K562 (cell line): Measurements from ENCODE around the gene UBR1. TPM values are rescaled to one million over a fixed set of nuclear protein-coding genes. Genes with fewer than 3 reads are reported as not detected.

ENCODE experiments used
- ATAC-seq: fragments of 200-7000 bp; cut with Tn5 transposase; 3 replicates; pipeline ENCODE4 v1.9.1; 2020; ENCODE audit warnings: moderate library complexity
- BruUV-seq: library from RNA; stranded (reverse); fragments of 400-500 nt; replicated peaks from 2 replicates; lab custom pipeline; 2021; lab: Mats Ljungman, UMichigan
- CTCF ChIA-PET: fragments of 300-600 bp; formaldehyde crosslinking; extraction: SDS; loops from one replicate; lab custom pipeline; 2021; ENCODE audit warnings: low intra/inter-chr PET ratio; lab: Yijun Ruan, JAX
- POLR2A ChIA-PET: fragments of 300-600, 350-650 bp; sonication (Branson Sonifier 250); formaldehyde crosslinking; extraction: SDS; loops from one replicate; lab custom pipeline; 2021; ENCODE audit warnings: antibody characterized with exemption, inconsistent platforms; lab: Yijun Ruan, JAX
- DNase-seq, 4 experiments: peaks; one replicate each; pipeline versions ENCODE4 v3.0.0 to v3.0.0-alpha.2; 2011 to 2018; ENCODE audit warnings: low spot score in 3 of 4, mixed read lengths in 3 of 4; ENCODE audit errors: extremely low read depth in 1 of 4
- FAIRE-seq: peaks from 2 replicates; lab custom pipeline; 2011; peaks lifted over from hg19 to GRCh38; lab: Jason Lieb, UNC
- H2AFZ ChIP-seq: 2 replicates; pipeline ENCODE4 v1.6.0; 2011; ENCODE audit warnings: low read depth, low read length, control low read depth, inconsistent platforms
- H3K27ac ChIP-seq: fragments of 200-600 bp; 3 replicates; pipeline ENCODE4 v1.8.0; 2011; ENCODE audit warnings: low read depth, mild to moderate bottlenecking, control low read depth, inconsistent platforms, low read length, moderate library complexity, mixed read lengths; ENCODE audit errors: extremely low read depth
- H3K27me3 ChIP-seq, 2 experiments: fragments of 300-600 bp in 1 of 2; 2 replicates in 1 of 2; 3 replicates in 1 of 2; pipeline versions ENCODE4 v1.6.0 to v1.8.0; 2011; ENCODE audit warnings: inconsistent platforms in 2 of 2, low read length in 2 of 2, mild to moderate bottlenecking in 1 of 2, mixed read lengths in 1 of 2, moderate library complexity in 1 of 2; ENCODE audit not compliant: control insufficient read depth in 2 of 2, insufficient read depth in 2 of 2
- H3K36me3 ChIP-seq: fragments of 300-600 bp; 3 replicates; pipeline ENCODE4 v1.8.0; 2011; ENCODE audit warnings: mild to moderate bottlenecking, low read length, inconsistent platforms; ENCODE audit not compliant: control insufficient read depth, insufficient read depth
- H3K4me1 ChIP-seq, 2 experiments: fragments of 200-600 bp in 1 of 2; replicated peaks in 1 of 2; 2 replicates in 1 of 2; 3 replicates in 1 of 2; pipeline versions ENCODE4 v1.5.1 to v1.8.0; 2011; ENCODE audit warnings: inconsistent platforms in 2 of 2, low read length in 2 of 2, mild to moderate bottlenecking in 1 of 2, mixed read lengths in 1 of 2, moderate library complexity in 1 of 2; ENCODE audit not compliant: control insufficient read depth in 2 of 2, insufficient read depth in 2 of 2
- H3K4me2 ChIP-seq: 2 replicates; pipeline ENCODE4 v1.6.1; 2011; ENCODE audit warnings: low read length, control low read depth, inconsistent platforms, mixed read lengths; ENCODE audit not compliant: insufficient read depth
- H3K4me3 ChIP-seq: fragments of 200-600 bp; sonication (generic), shearing (Covaris generic); 2 replicates; pipeline ENCODE4 v1.5.1; 2016; ENCODE audit warnings: control low read depth, inconsistent platforms
- H3K79me2 ChIP-seq: fragments of 200-600 bp; 3 replicates; pipeline ENCODE4 v1.8.0; 2011; ENCODE audit warnings: low read length, inconsistent platforms; ENCODE audit not compliant: control insufficient read depth, insufficient read depth
- H3K9ac ChIP-seq, 2 experiments: 2 replicates each; pipeline versions ENCODE4 v1.6.0 to v1.6.1; 2011; ENCODE audit warnings: low read depth in 2 of 2, low read length in 2 of 2, control low read depth in 1 of 2, inconsistent platforms in 1 of 2, mild to moderate bottlenecking in 1 of 2, mixed read lengths in 1 of 2; ENCODE audit not compliant: insufficient read depth in 1 of 2
- H3K9me1 ChIP-seq: one replicate; pipeline ENCODE4 v1.6.0; 2011; ENCODE audit warnings: inconsistent platforms, mild to moderate bottlenecking, low read length, moderate library complexity; ENCODE audit not compliant: control insufficient read depth, insufficient read depth
- H3K9me3 ChIP-seq: replicated peaks from 2 replicates; pipeline ENCODE4 v1.5.1; 2011; ENCODE audit warnings: low read depth, low read length, inconsistent platforms; ENCODE audit not compliant: control insufficient read depth, insufficient read depth
- H4K20me1 ChIP-seq: replicated peaks from 2 replicates; pipeline ENCODE4 v1.6.1; 2011; ENCODE audit warnings: low read length, inconsistent platforms, mixed read lengths; ENCODE audit not compliant: control insufficient read depth, insufficient read depth
- ATF4 ChIP-seq: fragments of 450-650 bp; formaldehyde crosslinking; IDR thresholded peaks from 2 replicates; pipeline ENCODE4 v1.4.0; 2022; ENCODE audit warnings: mild to moderate bottlenecking, moderate library complexity
- DACH1 ChIP-seq: fragments of 450-650 bp; IDR thresholded peaks from 2 replicates; pipeline ENCODE4 v1.6.1; 2018; ENCODE audit not compliant: partially characterized antibody
- E2F6 ChIP-seq, 2 experiments: IDR thresholded peaks; 2 replicates each; pipeline ENCODE4 v1.6.1; 2011; ENCODE audit warnings: borderline replicate concordance in 1 of 2, control low read depth in 1 of 2, low read depth in 1 of 2, low read length in 1 of 2, mild to moderate bottlenecking in 1 of 2, mixed read lengths in 1 of 2, moderate library complexity in 1 of 2; ENCODE audit not compliant: insufficient read depth in 1 of 2, insufficient read length in 1 of 2, poor library complexity in 1 of 2, severe bottlenecking in 1 of 2; ENCODE audit errors: extremely low read depth in 1 of 2
- ELF1 ChIP-seq: fragments of 200-800 bp; sonication (Bioruptor generic); IDR thresholded peaks from 2 replicates; pipeline ENCODE4 v1.6.1; 2016; ENCODE audit warnings: missing genetic modification characterization, missing compliant biosample characterization
- FOXK2 ChIP-seq, 2 experiments: fragments of 450-650 bp; IDR thresholded peaks in 1 of 2; conservative IDR thresholded peaks in 1 of 2; 2 replicates each; pipeline ENCODE4 v1.6.1; 2016; ENCODE audit warnings: low read depth in 2 of 2, mild to moderate bottlenecking in 1 of 2
- NR1H2 ChIP-seq: sonication (generic); formaldehyde crosslinking; IDR thresholded peaks from 2 replicates; pipeline ENCODE4 v1.4.0; 2020; ENCODE audit warnings: mild to moderate bottlenecking, missing genetic modification reagents
- PHTF2 ChIP-seq: fragments of 250-450 bp; sonication (Bioruptor Pico); IDR thresholded peaks from 2 replicates; pipeline ENCODE4 v1.5.0; 2021; ENCODE audit warnings: mild to moderate bottlenecking
- SMAD2 ChIP-seq: fragments of 150-350 bp; IDR thresholded peaks from 2 replicates; pipeline ENCODE4 v1.6.1; 2014; ENCODE audit warnings: low read depth, mild to moderate bottlenecking, low read length
- TAF7 ChIP-seq: fragments of 450-650 bp; IDR thresholded peaks from 2 replicates; pipeline ENCODE4 v1.6.1; 2016; ENCODE audit warnings: missing genetic modification characterization, missing compliant biosample characterization
- ZNF395 ChIP-seq: fragments of 200-800 bp; sonication (Bioruptor generic); IDR thresholded peaks from 2 replicates; pipeline ENCODE4 v1.6.1; 2017; ENCODE audit warnings: missing genetic modification characterization, missing compliant biosample characterization
- ZNF592 ChIP-seq: fragments of 450-650 bp; IDR thresholded peaks from 2 replicates; pipeline ENCODE4 v1.6.1; 2017; ENCODE audit warnings: antibody characterized with exemption, mild to moderate bottlenecking
- ZNF717 ChIP-seq: fragments of 250-450 bp; sonication (Bioruptor Pico); IDR thresholded peaks from 2 replicates; pipeline ENCODE4 v1.5.0; 2021
- in situ Hi-C: fragments of 300-500 bp; cut with MboI; formaldehyde crosslinking; loops from 4 replicates; pipeline ENCODE4 v1.15.0; 2018; ENCODE audit warnings: inconsistent platforms, mixed read lengths
- intact Hi-C: fragments of 100-400 bp; cut with micrococcal nuclease; formaldehyde crosslinking; loops from 2 replicates; pipeline ENCODE4 v1.14.2; 2022
- polyA plus RNA-seq, 8 experiments: library from polyadenylated mRNA; depleted of rRNA in 4 of 8; stranded (reverse) in 5 of 8; unstranded in 3 of 8; fragments of >200 nt; fragmentation: Nextera tagmentation in 2 of 8; fragmentation: Illumina TruSeq in 1 of 8; extraction: Ambion mirVana in 2 of 8; extraction: Trizol in 1 of 8; gene quantifications; 2 replicates each; pipeline versions ENCODE4 v1.2.1 to v1.2.3, GENCODE V29; 2011 to 2014; ENCODE audit warnings: inconsistent platforms in 1 of 8, missing spikeins in 1 of 8
- total RNA-seq, 7 experiments: library from RNA; depleted of rRNA in 6 of 7; stranded (reverse); fragments of >200 nt in 6 of 7; fragmentation: Illumina TruSeq in 2 of 7; extraction: Trizol in 2 of 7; gene quantifications; 2 replicates each; pipeline versions ENCODE4 v1.2.1 to v1.2.3, GENCODE V29; 2011 to 2021; ENCODE audit warnings: low replicate concordance in 1 of 7
- TF ChIP-seq, protein P1 (sequence below): sonication (generic); formaldehyde crosslinking; IDR thresholded peaks from 2 replicates; pipeline ENCODE4 v1.9.0; 2022; ENCODE audit warnings: mild to moderate bottlenecking, missing genetic modification reagents

The UBR1 gene
- total and polyA plus RNA-seq, 9 of the 15 experiments (the other 6 are each of a cell fraction or from before 2014, with no cell fraction given) = 5.8 to 30.7 (median 15.3) TPM

DNA sequence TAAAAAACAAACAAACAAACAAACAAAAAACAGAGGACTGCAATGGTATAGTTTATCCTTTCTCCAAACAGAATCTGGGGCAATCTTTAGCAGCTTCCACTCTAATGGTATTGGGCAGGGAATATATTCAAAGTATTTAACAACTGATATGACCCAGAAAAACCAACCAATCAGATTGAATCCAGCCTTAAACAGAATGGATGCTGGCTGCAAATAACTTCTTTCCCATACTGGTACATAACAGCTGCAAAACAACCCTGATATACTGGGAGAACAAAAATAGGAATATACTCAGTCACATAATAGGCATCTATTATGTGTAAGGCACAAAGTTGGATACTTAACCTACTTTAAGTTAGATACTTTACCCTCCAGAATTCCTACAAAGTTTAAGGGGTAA lies 49.1 kb downstream of the UBR1 start:
- intact Hi-C loops (no loop called here), in situ Hi-C loops (no loop called here)
- no peak for FAIRE-seq
- no peak overlapping the region for H3K27ac ChIP-seq
- no peak overlapping the region for H3K4me2 ChIP-seq
- POLR2A ChIA-PET = no interaction called here
- CTCF ChIA-PET = no interaction called here
- BruUV-seq = no TSS peak
- no peaks in the 10 kb centered on the region for H3K9me1 ChIP-seq
- no peaks in the 10 kb centered on the region for H3K79me2 ChIP-seq
- peaks cover 88% of the 10 kb centered on the region for H3K36me3 ChIP-seq
- no peak overlapping the region for H3K4me3 ChIP-seq
- H3K9ac ChIP-seq = no peak overlapping the region
- H3K27me3 ChIP-seq = no peaks in the 10 kb centered on the region
- no peak overlapping the region for H2AFZ ChIP-seq
- no peak for DNase-seq
- no peaks in the 10 kb centered on the region for H4K20me1 ChIP-seq
- H3K4me1 ChIP-seq = no peaks in the 10 kb centered on the region
- H3K9me3 ChIP-seq = no peaks in the 10 kb centered on the region
- ATAC-seq = no peak
- TF ChIP-seq DACH1 = no peak
- no peak for TF ChIP-seq PHTF2 (CRISPR knock-in tag)
- no peak for TF ChIP-seq ZNF717
- TF ChIP-seq ELF1 (tag) = no peak
- TF ChIP-seq, protein P1, sequence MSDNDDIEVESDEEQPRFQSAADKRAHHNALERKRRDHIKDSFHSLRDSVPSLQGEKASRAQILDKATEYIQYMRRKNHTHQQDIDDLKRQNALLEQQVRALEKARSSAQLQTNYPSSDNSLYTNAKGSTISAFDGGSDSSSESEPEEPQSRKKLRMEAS (CRISPR knock-in tag) = no peak
- no peak for TF ChIP-seq E2F6 (IDR thresholded peaks at IDR 0.05; ENCODE audit: borderline replicate concordance in 1 of 2, extremely low read depth in 1 of 2, insufficient read depth in 1 of 2, insufficient read length in 1 of 2, low read depth in 1 of 2, low read length in 1 of 2, poor library complexity in 1 of 2, severe bottlenecking in 1 of 2)
- TF ChIP-seq SMAD2 = no peak
- no peak for TF ChIP-seq ZNF592
- TF ChIP-seq NR1H2 (CRISPR knock-in tag) = no peak
- TF ChIP-seq TAF7 (tag) = no peak
- TF ChIP-seq ATF4 (CRISPR knock-in tag) = no peak
- no peak for TF ChIP-seq ZNF395
- TF ChIP-seq FOXK2 (conservative IDR thresholded peaks at IDR 0.05 in 1 of 2, IDR thresholded peaks at IDR 0.05 in 1 of 2; ENCODE audit: low read depth in 2 of 2) = no peak
